NAMALWA (cell line): Measurements from ENCODE around the gene M1AP.
A peak's percentile ranks its signal among the peaks of the same experiment; 100 is the strongest.

Source experiments
- DNase-seq: peaks from one replicate; pipeline ENCODE4 v3.0.0-alpha.2; 2015; ENCODE audit warnings: low spot score

Gene M1AP

DNA sequence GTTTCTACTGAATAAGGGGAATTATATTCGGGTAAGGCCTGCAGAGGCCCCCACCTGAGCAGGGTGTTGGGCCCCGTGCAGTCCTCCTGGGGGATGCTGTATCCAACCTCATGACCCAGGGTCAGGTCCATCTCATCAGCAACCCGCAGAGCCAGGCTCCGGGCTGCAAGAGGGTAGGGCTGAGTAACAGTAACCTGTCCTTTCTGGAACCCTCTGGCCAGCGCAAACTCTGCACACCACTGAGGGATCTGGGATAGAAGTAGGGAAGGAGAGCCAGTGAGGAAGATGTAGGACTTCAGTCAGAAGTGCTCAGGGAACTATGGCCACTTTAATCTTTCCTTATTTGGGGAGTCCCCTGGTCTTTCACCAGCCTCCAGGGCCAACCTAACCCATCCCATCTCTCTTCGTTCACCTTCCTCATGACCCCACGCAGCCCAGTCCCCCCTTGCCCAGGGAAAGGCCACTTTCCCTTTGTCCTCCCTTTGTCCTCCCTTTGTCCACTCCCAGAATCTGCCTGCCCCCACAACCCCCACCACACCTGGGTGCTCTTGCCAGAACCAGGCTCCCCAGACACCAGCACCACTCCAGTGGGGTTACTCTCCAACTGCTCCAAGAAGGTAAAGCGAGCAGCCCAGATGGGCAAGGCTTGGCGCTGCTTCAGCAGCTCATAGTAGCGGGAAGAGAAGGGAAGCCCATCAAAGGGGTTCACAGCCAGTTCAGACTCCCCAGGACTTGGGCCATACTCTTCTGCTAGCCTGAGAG lies 123.0 kb downstream of the M1AP start:
- no peak for DNase-seq

DNA sequence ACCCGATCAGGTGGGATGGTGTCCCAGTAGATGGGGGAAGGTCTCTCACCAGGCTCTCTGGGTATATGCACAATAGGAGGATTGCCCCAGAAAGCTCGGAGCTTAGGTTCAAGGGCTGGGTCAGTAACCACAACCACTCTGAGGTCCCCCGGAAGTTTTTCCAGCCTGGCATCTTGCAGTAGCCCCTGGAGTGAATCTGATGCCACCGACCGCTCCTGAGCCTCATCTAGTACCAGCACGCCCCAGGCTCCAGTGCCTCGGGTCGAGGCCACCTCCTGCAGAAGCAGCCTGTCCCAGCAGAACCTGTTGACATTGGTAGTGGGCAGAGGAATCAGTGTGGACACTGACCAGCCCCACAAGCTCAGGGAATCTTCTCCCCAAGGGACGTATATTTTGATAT lies 124.1 kb downstream of the M1AP start:
- DNase-seq: no peak

DNA sequence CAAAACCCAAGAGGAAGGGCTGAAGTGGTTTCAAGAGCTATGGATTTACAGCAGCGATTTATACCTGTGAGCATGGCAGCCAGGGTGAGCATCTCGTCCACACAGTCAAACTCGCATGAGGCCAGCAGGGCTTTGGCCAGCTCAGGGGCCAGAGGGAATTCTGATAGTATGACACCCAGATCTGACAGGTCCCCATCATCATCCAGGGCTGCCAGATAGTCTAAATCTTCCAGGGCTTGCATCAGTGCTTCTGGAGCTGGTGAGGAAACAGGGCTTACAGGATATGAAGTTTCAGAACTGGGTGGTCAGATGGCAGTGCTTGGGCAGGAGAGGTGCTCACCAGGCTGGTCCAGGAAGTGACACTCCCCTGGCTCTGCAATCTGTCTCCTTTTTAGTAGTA lies 125.6 kb downstream of the M1AP start:
- no peak for DNase-seq

DNA sequence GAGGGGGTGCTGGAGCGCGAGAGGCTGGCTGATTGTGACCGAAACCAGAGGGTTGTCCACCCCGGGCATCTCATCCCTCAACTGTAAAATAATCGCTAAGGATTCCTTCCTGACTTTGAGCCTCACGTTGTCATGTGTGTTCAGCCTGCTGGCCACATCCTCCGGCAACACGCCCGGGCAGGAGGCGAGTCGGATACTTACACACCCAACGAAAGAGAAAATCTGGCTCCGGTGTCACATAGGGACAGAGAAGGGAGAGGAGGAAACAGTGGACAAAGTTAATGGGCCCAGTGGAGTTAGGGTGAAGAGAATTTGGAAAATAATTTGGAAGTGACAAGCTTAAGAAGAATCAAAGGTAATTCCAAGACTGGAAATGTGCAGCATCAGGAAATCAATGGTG lies 131.5 kb downstream of the M1AP start:
- no peak for DNase-seq

DNA sequence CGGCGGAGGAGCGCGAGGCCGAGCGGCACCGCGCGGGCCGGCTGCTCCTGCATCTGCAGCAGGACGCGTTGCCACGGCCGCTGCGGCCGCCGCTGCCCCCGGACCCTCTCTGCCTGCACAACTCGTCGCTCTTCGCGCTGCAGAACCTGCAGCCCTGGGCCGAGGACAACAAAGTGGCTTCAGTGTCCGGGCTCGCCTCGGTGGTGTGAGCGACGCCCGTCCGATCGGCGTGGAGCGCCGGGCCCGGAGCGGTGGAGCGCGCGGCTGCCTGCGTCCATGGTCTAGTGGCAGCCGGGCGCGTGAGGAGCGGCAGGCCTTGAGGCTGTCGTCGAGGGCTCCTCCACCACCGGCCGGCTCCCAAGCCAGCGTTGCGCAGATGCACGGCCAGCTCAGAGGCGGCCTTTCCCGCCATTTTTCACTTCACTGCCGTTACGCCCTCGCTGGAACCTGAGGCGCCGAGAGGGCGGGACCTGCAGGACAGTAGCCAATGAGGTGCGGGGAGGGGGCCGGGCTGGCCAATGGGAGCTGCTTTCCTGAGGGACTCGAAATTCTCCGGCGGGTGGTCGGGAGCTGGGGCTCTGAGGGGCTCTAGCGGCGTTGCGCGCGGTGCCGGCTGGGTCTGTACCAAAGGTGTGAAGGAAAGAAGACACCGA lies 132.0 kb downstream of the M1AP start:
- DNase-seq: no peak

DNA sequence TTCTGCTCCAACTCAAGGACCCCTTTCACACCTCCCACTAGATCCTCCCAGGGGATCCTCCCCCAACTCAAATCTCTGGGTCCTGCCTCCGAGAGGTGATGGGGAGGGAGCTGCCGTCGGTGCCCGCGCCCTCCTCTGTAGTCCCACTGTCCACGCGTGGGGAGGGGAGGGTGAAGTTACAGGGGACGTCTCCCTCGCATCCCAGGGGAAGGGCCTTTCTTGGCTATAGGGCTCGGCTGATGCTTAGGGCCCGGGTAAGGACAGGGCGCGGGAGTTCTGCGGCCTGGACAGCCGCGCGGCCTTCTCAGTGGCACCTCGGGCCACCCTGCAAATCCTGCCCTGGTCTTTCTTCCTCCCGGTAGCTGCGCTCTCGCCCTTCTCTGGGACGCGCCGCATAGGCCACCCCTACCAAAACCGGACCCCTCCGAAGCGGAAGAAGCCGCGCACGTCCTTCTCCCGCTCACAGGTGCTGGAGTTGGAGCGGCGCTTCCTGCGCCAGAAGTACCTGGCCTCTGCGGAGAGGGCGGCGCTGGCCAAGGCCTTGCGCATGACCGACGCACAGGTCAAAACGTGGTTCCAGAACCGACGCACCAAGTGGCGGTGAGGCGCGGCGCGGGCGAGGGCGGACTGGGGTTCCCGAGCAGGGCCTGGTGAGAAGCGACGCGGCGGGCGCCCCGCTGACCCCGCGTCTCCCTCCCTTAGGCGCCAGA lies 132.7 kb downstream of the M1AP start:
- DNase-seq: no peak

DNA sequence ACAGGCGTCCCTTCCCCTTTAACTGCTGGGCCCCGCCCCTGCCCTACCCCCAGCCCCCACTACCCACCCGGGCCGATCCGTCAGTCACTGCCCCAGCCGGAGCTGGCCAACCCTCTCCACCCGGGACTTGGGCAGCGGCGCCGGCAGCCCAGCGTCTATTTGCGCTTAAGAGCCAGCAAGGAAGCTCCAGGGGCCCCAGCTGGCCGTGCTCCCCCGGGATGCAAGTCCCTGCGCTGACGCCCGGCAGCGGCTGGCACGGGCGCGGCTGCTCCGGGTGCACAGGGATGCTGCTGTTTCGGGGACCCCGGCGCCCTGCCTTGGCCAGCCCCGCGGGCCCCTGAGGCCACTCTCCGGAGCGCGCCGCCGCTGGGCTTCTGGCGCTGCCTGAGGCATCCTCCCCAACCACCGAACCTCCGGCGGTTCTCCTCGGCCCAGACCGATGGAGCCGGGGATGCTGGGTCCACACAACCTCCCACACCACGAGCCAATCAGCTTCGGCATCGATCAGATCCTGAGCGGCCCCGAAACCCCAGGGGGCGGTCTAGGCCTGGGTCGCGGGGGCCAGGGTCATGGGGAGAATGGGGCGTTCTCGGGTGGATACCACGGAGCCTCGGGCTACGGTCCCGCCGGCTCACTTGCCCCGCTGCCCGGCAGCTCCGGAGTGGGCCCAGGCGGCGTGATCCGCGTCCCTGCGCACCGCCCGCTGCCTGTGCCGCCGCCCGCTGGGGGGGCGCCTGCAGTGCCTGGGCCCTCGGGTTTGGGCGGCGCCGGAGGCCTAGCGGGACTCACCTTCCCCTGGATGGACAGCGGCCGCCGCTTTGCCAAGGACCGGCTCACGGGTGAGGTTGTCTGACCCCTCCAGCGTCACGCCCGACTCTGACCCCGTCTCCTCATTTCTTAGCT lies 133.5 kb downstream of the M1AP start, which contains the start of gene TLX2:
Gene TLX2 (plus strand): TSS at position 83 of the 903 bp plus-strand sequence. CDS start 357 bp downstream, at position 440.
- no peak for DNase-seq

DNA sequence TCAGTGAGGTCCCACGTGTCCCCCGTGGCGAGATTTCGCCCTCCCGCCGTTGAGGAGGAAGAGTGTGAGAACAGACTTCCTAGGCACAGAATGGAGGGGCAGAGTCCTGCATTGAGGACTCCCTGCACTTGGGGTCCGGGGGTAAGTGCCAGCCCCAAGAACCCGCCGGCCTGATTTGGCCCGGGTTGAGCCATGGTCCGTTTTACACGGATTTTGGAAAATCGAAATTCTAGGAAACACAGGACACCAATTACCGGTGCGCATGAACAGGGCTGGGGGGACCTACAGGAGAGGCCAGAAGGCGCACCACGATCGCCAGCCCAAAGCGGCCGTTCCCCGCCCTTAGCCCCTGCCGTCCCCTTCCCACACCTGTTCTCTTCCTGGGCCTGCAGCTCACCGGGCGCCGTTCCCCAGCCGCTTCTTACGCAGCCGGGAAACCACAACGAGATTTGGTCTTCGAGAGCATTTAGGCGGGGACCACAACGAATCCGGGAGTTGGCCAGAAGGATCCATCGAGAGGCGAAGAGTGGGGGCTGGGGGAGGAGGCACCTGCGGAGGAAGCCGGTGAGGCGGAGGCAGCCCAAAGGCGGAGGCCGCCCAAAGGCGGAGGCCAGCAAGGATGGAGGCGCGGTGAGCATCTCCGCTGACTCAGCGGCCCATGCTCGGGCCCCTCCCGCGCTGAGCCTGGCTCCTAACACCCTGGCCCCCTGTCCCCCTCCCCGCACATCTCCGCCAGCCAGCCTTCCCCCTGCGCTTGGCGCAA lies 134.3 kb downstream of the M1AP start:
- DNase-seq: no peak

DNA sequence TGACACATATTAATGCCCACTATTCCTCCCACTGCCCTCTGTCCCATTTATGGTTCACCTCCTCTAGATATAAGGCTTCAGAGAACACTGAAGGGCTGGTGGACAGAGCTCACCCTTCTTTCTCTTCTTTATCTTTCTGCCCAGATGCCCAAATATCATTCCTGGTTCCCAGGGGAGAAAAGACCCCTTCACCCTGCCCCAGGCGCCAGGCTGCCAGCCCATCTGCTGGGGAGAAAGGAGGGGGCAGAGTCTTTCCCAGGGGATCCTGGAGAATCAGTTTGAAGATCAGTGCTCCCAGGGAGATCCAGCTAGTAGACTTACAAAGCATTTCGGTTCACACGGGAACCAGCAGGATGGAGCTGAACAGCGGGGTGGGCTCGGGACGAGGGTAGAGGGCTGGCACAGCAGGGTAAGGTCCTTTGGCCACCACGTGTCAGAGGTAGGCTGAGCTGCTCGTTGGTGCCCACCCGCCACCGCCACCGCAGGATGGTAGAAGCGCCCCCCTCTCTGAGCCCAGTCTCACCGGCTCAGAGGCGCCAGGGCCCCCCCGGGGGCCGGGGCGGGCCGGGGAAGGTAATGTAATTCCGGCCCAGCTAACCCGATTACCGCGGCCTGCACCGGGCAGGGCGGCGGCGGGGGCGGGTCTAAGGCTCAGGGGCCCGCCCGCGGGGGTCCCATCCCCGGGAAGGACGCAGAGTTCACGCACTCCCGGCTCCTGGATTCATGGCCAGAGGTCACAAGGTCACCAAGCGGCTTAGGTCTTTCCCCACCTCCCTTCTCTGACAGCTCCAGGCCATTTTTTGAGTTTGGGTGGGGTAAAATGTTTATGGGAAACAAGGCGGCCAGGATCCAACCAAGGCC lies 135.2 kb downstream of the M1AP start:
- no peak for DNase-seq

DNA sequence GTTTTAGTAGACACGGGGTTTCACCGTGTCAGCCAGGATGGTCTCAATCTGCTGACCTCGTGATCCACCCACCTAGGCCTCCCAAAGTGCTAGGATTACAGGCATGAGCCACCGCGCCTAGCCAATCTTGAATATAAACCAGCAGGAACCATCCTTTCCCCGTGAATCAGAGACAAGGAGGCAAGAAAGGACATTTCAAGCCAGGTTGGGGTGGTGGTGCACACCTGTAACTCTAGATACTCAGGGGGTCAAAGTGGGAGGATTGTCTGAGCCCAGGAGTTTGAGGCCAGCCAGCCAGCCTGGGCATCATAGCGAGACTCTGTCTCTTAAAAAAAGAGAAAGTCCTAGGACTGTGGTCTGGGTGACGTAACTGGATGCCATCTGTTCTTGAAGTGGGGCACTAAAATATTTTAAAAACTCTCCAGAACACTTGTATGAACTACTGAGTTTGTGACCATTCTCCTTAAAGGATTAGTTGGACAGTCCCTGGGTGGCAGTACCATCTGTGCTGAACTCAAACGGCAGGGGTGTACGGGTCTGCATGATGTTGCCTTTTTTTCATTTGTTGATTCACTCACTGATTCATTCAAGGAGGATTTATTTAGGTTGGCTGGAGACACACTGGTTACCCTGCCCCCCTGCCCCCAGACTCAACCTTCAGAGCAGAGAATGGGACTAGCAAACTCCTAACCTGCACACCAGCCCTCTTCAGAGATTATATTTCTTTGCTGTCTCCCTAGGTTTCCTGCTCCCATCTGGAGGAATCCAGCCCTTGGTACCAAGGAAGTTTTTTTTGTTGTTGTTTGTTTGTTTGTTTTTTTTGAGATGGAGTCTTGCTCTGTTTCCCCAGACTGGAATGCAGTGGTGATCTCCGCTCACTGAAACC lies 136.8 kb downstream of the M1AP start:
- DNase-seq: no peak

DNA sequence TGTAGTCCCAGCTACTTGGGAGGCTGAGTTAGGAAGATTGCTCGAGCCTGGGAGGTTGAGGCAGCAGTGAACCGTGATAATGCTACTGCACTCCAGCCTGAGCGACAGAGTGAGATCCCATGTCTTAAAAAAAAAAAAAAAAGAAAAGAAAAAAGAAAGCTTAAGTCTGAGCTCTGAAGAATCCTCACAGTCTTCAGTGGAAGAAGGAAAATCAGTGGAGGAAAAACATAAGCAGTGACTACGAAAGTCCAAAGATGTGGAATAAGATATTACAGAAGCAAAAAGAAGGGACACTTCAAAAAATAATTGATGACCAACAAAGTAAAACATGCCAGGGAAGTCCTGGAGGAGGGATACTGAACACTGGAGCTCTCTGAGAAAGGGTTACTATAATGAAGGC lies 137.9 kb downstream of the M1AP start:
- DNase-seq: no peak

DNA sequence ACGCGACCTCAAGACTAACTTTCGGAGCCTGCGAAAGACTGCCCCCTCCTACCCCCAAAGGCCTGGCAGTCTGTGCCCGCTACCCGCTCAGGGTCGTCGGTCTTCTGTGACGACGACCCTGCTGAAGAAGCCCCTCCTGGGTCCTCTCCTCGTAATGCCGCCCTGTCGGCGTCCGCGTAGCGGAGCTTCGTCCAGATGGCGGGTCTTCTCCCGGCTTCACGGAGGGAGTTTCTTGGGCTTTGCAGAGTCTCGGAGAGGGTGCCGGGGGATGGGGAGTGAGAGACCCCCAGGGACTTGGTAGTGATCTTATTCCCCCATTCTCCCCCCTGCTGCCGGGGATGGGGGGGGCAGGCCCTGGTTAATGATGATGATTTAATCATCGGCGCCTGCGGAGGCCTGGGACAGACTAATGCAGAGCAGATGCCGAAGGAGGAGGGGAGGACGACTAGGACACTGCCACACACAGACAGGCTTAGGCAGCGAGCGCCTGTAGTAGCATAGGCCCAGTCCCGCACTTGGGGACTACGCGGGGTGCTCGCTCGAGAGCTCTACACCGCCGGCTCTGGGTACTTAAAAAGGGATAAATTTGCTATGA lies 140.1 kb downstream of the M1AP start:
- peak; percentile 35 for DNase-seq
